GM19043 (cell line): ENCODE results near the gene RPL36AL.
A peak's percentile ranks its signal among the peaks of the same experiment; 100 is the strongest.
"Not testable (repeated sequence)": the region's sequence is repeated elsewhere in the genome, so short reads cannot be mapped to it uniquely, and the experiment has no call there.

Experiments used
- ATAC-seq: cut with Tn5 transposase; IDR thresholded peaks from one replicate; pipeline ENCODE4 v1.9.1; 2021; ENCODE audit warnings: low read depth; ENCODE audit not compliant: unreplicated experiment

Gene RPL36AL

GRCh38 chr14:49620182-49621113 lies at the start of gene RPL36AL, which contains the start of gene MGAT2:
Gene RPL36AL (minus strand): TSS chr14:49620626. CDS start chr14:49619104, 1,522 bp downstream.
Gene MGAT2 (plus strand): TSS chr14:49620799. CDS start chr14:49621269, 470 bp downstream.
- peak; percentile 89 for ATAC-seq

- no peak for ATAC-seq
These were observed 39.4 kb upstream of the RPL36AL start for GRCh38 chr14:49659526-49660455.

- not testable (repeated sequence) for ATAC-seq
These were observed 37.1 kb upstream of the RPL36AL start for GRCh38 chr14:49657500-49657899.

- no peak for ATAC-seq
These were observed 34.1 kb upstream of the RPL36AL start for GRCh38 chr14:49654511-49654910.

GRCh38 chr14:49653508-49653907 lies 33.1 kb upstream of the RPL36AL start:
- no peak for ATAC-seq

GRCh38 chr14:49642163-49642562 lies 21.7 kb upstream of the RPL36AL start:
- no peak for ATAC-seq

- no peak for ATAC-seq
These were observed 21.3 kb upstream of the RPL36AL start for GRCh38 chr14:49641697-49642129.

GRCh38 chr14:49640540-49641417 lies 20.4 kb upstream of the RPL36AL start:
- no peak for ATAC-seq

GRCh38 chr14:49637534-49638078 lies 17.2 kb upstream of the RPL36AL start:
- ATAC-seq = no peak

GRCh38 chr14:49636866-49637265 lies 16.4 kb upstream of the RPL36AL start:
- no peak for ATAC-seq

GRCh38 chr14:49634547-49635334 lies 14.3 kb upstream of the RPL36AL start, which contains the start of gene DNAAF2:
Gene DNAAF2 (minus strand): TSS chr14:49635244. CDS start chr14:49635149, 95 bp downstream.
- ATAC-seq = peak; percentile 21

- peak; percentile 73 for ATAC-seq
These were observed 13.5 kb upstream of the RPL36AL start for GRCh38 chr14:49633640-49634546.

- ATAC-seq = no peak
These were observed 3.8 kb upstream of the RPL36AL start for GRCh38 chr14:49623941-49624839.

- ATAC-seq = no peak
These were observed 3.0 kb upstream of the RPL36AL start for GRCh38 chr14:49623387-49623786.

GRCh38 chr14:49622022-49622607 lies 1.7 kb upstream of the RPL36AL start:
- no peak for ATAC-seq

- peak; percentile 25 for ATAC-seq
These were observed 872 bp upstream of the RPL36AL start for GRCh38 chr14:49621114-49621881.
